Thoracic aorta endothelial cell (primary cell): ENCODE results near the gene MSMP. TPM values are rescaled to one million over a fixed set of nuclear protein-coding genes. Genes with fewer than 3 reads are reported as not detected.

Experiments
- small RNA-seq: library from RNA; depleted of rRNA; stranded (forward); fragments of <200 nt; gene quantifications from one replicate; pipeline ENCODE3, GENCODE V24; 2012
- total RNA-seq: library from RNA; depleted of rRNA; stranded (reverse); fragments of >200 nt; gene quantifications from 2 replicates; pipeline ENCODE4 v1.2.3, GENCODE V29; 2012

The MSMP gene, protein sequence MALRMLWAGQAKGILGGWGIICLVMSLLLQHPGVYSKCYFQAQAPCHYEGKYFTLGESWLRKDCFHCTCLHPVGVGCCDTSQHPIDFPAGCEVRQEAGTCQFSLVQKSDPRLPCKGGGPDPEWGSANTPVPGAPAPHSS
- total RNA-seq, result 6.0 and 10.2 TPM in 2 replicates

DNA sequence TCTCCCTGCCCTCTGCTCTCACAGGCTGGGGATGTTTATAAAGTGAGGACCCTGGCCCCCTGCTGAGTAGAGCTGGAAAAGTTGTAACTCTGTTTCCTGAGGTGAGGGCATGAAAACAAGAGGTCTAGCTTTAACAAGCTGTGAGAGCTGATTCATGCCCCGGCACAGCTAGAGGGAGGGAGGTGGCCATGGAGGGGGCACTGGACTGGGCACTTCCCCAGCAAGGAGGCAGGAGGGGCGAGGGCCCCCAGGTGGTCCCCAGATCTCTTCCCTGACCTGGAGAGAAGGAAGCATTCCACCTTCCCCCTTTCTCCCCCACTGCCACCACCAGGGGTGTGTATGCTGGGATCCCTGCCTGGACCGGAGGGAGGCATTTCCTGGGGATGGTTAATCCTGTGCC is at the start of gene MSMP:
TSS of gene MSMP (minus strand) at position 13 of the 400 bp plus-strand sequence. CDS start 147 bp downstream, outside the sequence.

DNA sequence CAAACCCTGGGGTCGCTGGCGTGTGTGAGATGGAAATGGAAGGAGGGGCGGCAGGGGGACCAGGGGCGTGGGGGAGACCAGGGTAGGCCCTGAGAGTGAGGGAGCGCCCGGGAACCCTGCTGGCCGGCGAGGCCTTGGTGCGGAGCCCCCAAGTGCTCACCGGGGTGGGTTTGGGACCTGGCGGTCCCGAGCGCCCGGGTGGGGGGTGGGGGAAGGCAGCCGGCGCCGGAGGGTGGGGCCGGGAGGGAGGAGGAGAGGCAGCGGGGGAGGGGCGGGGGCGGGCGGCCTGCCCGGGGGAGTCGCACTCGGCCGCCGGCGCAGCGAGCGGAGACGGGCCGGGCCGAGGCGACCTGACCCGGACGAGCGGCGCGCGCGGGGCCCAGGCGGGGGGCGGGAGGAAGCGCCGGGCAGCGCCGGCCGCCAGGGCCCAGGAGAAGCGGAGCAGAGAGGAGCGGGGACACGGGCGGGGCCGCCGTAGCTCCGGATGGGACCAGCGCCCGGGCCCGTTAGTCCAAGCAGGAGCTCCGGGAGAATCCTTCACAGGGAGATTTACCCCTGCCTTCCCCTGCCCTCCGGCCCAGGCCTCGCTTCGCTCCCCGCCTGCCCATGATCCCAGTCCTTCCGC is 37.3 kb upstream of the MSMP start, which contains the start of gene NPR2:
TSS of gene NPR2 (plus strand) at position 295 of the 625 bp plus-strand sequence. CDS start 818 bp downstream, outside the sequence.

DNA sequence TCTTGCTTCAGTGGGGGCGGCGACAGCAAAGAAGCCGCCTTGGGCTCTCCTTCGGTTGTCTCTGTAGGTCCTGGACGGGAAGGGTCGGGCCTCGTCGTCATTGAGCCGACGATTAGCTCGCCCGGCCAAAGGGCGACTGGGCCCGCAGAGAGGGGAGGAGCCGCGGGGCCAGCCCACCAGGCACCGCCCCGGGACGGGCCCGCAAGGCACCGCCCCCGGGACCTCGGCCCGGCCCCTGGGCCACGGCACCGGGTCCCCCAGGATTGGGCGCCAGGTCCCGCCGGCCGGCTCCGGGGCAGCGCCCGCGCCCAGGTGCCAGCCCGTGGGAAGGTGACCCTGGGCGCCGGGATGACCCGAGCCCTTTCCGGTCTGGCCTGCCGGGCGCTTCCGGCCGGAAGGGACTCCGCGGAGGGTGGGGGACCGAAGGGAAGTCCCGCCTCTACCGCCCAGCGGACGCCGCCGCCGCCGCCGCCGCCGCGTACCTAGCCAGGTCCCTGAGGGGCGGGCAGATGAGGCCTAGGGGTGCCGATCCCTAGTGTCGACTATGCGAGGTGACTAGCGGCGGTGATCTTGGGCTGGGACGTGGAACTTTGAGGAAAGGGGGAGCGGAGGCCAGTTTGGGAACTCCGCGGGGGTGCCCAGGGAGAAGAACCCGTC is 5.1 kb downstream of the MSMP start, which contains the start of the genes GBA2 and RGP1:
TSS of gene GBA2 (minus strand) at position 371 of the 657 bp plus-strand sequence. CDS start 524 bp downstream, outside the sequence.
TSS of gene RGP1 (plus strand) at position 430 of the 657 bp plus-strand sequence. CDS start 469 bp downstream, outside the sequence.

DNA sequence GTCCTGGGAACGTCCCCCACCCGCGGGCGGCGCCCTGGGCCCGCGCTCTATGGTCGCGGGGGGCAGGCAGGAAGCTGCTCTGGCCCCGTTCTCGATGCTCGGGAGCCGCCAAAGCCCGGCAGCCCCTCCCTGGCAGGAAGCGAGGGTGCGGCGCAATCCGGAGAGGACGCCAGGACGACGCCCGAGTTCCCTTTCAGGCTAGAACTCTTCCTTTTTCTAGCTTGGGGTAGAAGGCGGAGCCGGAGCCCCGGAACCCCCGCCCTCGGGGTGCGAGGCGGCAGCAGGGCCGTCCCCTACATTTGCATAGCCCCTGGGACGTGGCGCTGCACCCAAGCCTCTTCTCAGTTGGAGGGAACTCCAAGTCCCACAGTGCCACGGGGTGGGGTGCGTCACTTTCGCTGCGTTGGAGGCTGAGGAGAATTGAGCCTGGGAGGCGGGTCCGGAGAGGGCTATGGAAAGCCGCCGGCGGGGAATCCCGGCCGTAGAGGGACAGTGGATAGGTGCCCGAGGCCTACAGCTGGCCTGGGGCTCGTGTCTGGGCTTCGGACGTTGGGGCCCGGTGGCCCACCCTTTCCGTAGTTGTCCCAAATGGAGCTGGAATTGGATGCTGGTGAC is 21.8 kb downstream of the MSMP start, which contains the start of the genes CREB3 and TLN1:
TSS of gene CREB3 (plus strand) at position 482 of the 615 bp plus-strand sequence. CDS start at position 589, 107 bp downstream.
TSS of gene TLN1 (minus strand) at position 11 of the 615 bp plus-strand sequence. CDS start 6,501 bp downstream, outside the sequence.

Small RNAs within 50 kb of the gene (small RNA-seq; reads per million reads assigned to genes)
- gene MIR6853, result 0.63 reads per million

Other genes with a start within 250 kb of the MSMP start
- gene TESK1, start 149.0 kb downstream of the MSMP start, total RNA-seq, result 6.4 and 9.0 TPM in 2 replicates
- not detected in 2 replicates for gene CD72, start 135.9 kb downstream of the MSMP start, total RNA-seq
- gene SIT1, start 103.3 kb downstream of the MSMP start, total RNA-seq, result not detected in 2 replicates
- gene RMRP, start 96.3 kb downstream of the MSMP start, total RNA-seq, result 17,175 and 23,866 TPM in 2 replicates
- gene CCDC107, start 96.0 kb downstream of the MSMP start, total RNA-seq, result 6.7 and 7.0 TPM in 2 replicates
- gene ARHGEF39, start 89.1 kb downstream of the MSMP start, total RNA-seq, result 1.5 and 4.2 TPM in 2 replicates
- 0.14 TPM in 1 of 2 replicates, not detected in the other for gene CA9, start 80.3 kb downstream of the MSMP start, total RNA-seq
- gene TPM2, start 64.4 kb downstream of the MSMP start, total RNA-seq, result 122 and 178 TPM in 2 replicates
- gene TLN1, start 22.1 kb downstream of the MSMP start, total RNA-seq, result 359 and 362 TPM in 2 replicates
- gene CREB3, start 21.6 kb downstream of the MSMP start, total RNA-seq, result 40.8 and 60.0 TPM in 2 replicates
- 107 and 117 TPM in 2 replicates for gene GBA2, start 5.0 kb downstream of the MSMP start, total RNA-seq
- gene RGP1, start 5.0 kb downstream of the MSMP start, total RNA-seq, result 14.2 and 18.5 TPM in 2 replicates
- gene NPR2, start 37.3 kb upstream of the MSMP start, total RNA-seq, result 13.7 and 17.1 TPM in 2 replicates
- 0.13 and 0.22 TPM in 2 replicates for gene SPAG8, start 58.0 kb upstream of the MSMP start, total RNA-seq
- gene HINT2, start 60.8 kb upstream of the MSMP start, total RNA-seq, result 13.9 and 15.2 TPM in 2 replicates
- gene FAM221B, start 74.5 kb upstream of the MSMP start, total RNA-seq, result not detected in 2 replicates
- 0.53 and 0.65 TPM in 2 replicates for gene TMEM8B, start 75.0 kb upstream of the MSMP start, total RNA-seq
- gene OR13J1, start 116.1 kb upstream of the MSMP start, total RNA-seq, result not detected in 2 replicates
- 2.0 and 2.7 TPM in 2 replicates for gene HRCT1, start 151.9 kb upstream of the MSMP start, total RNA-seq
- 10.6 and 17.7 TPM in 2 replicates for gene SPAAR, start 155.2 kb upstream of the MSMP start, total RNA-seq
- not detected in 2 replicates for gene OR2S2, start 203.9 kb upstream of the MSMP start, total RNA-seq